ENCODE results near the gene AP3B1. TPM values are rescaled to one million over a fixed set of nuclear protein-coding genes. Genes with fewer than 3 reads are reported as not detected.

AP3B1 gene
- total RNA-seq, result 10 to 100 TPM; 53.4 to 74.0 TPM
- polyA plus RNA-seq (2013, experiment 1 of 2), result 47.8 TPM
- polyA plus RNA-seq (2013, experiment 2 of 2), result 42.0 TPM
- long read RNA-seq, experiment 1, partial matches to known transcripts, result 22 of 36 reads
- long read RNA-seq, experiment 1, other reads (novel, unspliced or antisense), result 14 of 36 reads
- long read RNA-seq, experiment 2, full-length matches to known transcripts, result 98 of 134 reads
- long read RNA-seq, experiment 2, partial matches to known transcripts, result 17 of 134 reads
- long read RNA-seq, experiment 2, other reads (novel, unspliced or antisense), result 19 of 134 reads
- long read RNA-seq, experiment 3, full-length matches to known transcripts, result 181 of 329 reads
- long read RNA-seq, experiment 3, partial matches to known transcripts, result 123 of 329 reads
- long read RNA-seq, experiment 3, other reads (novel, unspliced or antisense), result 25 of 329 reads
- long read RNA-seq, experiment 4, full-length matches to known transcripts, result 2 of 16 reads
- long read RNA-seq, experiment 4, partial matches to known transcripts, result 11 of 16 reads
- long read RNA-seq, experiment 4, other reads (novel, unspliced or antisense), result 3 of 16 reads

GRCh38 chr5:78294248-78295034, at the start of gene AP3B1:
AP3B1 (minus strand) TSS chr5:78294698; CDS start chr5:78294579, 119 bp downstream.
- Mint-ChIP-seq H3K4me3 (peak within 1 kb of the TSS; percentile 99), H3K27ac (peak within 1 kb of the TSS; percentile 99), H3K4me1 (peaks cover 12% of the 10 kb centered on the region), H3K36me3 (ENCODE audit: low read depth) (peaks cover 3% of the 10 kb centered on the region), H3K27me3 (ENCODE audit: insufficient read depth) (no peaks in the 10 kb centered on the region), H3K9me3 (no peaks in the 10 kb centered on the region)
- WGBS, 2 experiments (ENCODE audit: insufficient coverage in 1 of 2, insufficient read length in 1 of 2), result 0% methylated on average over 26 to 53 of the region's 53 CpGs
- Histone ChIP-seq H3K27me3 (ENCODE audit: control insufficient read depth, insufficient read depth, low read length, poor library complexity, severe bottlenecking) (no peaks in the 10 kb centered on the region), H3K9ac (ENCODE audit: extremely low read depth, low read length, poor library complexity, severe bottlenecking) (peak within 1 kb of the TSS; percentile 74), H3K9me3 (ENCODE audit: control insufficient read depth, low read length) (no peaks in the 10 kb centered on the region), H3K36me3 (ENCODE audit: control insufficient read depth, insufficient read depth, low read length) (no peaks in the 10 kb centered on the region), H3K4me1 (ENCODE audit: control insufficient read depth, insufficient read depth, low read length) (no peaks in the 10 kb centered on the region), H3K27ac (ENCODE audit: low read depth, low read length) (peak within 1 kb of the TSS; percentile 57), H3K4me3 (ENCODE audit: low read length) (peak within 1 kb of the TSS; percentile 93)
- TF ChIP-seq CTCF (conservative IDR thresholded peaks at IDR 0.05), result no peak
- DNase-seq, result peak; percentile 100

DNA sequence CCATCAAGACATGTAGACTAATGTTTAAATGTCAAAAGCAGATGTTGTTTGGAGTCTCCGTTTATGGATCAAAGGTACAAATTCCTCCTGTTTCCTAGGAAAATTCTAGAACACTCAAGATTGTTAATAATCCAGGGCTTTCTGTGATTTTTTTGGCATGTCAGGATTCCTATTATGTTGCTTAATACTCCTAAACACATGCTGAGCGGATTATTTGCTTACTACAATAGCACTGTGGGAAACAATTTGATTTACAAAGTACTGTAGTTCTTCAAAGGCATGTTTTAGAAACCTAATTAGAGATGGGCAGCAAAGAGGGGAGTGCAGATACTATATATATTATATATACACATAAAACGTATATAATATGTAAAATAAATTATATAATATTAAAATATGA, 46.9 kb upstream of the AP3B1 start:
- Histone ChIP-seq H3K4me1 (ENCODE audit: control insufficient read depth, insufficient read depth, low read length) (no peaks in the 10 kb centered on the region), H3K9ac (ENCODE audit: extremely low read depth, low read length, poor library complexity, severe bottlenecking) (no peak overlapping the region), H3K27ac (ENCODE audit: low read depth, low read length) (peak overlapping the region; percentile 64), H3K27me3 (ENCODE audit: control insufficient read depth, insufficient read depth, low read length, poor library complexity, severe bottlenecking) (no peaks in the 10 kb centered on the region), H3K4me3 (ENCODE audit: low read length) (no peak overlapping the region), H3K36me3 (ENCODE audit: control insufficient read depth, insufficient read depth, low read length) (no peaks in the 10 kb centered on the region), H3K9me3 (ENCODE audit: control insufficient read depth, low read length) (peaks cover 44% of the 10 kb centered on the region)
- Mint-ChIP-seq H3K27ac (no peak overlapping the region), H3K36me3 (ENCODE audit: low read depth) (peaks cover 2% of the 10 kb centered on the region), H3K9me3 (peaks cover 22% of the 10 kb centered on the region), H3K27me3 (ENCODE audit: insufficient read depth) (peaks cover 45% of the 10 kb centered on the region), H3K4me3 (no peak overlapping the region), H3K4me1 (peaks cover 6% of the 10 kb centered on the region)
- 33 to 47% methylated on average over 1 to 2 of the region's 3 CpGs for WGBS, 2 experiments (ENCODE audit: insufficient coverage in 1 of 2, insufficient read length in 1 of 2)
- DNase-seq, result no peak
- TF ChIP-seq CTCF (conservative IDR thresholded peaks at IDR 0.05), result no peak

DNA sequence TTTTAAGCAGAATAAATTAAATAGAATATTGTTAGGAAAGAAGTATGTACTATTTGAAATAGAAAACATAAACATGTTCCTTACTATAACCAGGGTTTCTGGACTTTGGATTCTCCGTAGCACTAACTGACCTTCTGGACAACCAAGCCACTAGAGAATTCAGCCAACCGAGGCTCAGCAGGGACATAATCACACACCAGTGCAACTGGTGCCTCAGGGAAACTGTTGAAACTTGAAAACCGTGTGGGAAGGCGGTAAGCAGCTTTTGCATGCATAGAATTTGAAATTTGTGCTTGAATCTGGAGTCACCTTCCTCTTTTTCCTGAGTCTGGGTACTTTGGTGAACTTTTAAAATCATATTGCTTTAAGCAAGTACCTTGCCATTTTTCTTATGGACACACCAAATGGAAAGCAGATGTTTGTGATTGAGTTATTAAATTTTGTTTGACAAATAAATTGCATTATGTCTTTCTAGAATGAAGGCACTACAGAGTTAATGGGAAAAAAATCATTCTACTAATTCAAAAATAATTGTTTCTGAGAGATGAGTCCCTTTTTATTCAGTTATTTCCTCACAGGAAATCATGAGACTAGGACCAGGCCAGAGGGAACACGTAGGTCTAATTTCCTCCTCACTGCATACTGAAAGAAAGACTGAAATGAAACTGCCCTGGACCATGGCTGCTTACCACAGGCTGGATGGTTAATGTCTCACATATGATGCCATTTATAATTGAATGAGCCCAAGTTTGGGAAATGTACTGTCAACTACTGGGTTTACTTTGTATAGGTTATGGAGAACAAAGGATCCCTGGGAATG, 45.3 kb upstream of the AP3B1 start:
- Histone ChIP-seq H3K36me3 (ENCODE audit: control insufficient read depth, insufficient read depth, low read length) (no peaks in the 10 kb centered on the region), H3K4me1 (ENCODE audit: control insufficient read depth, insufficient read depth, low read length) (no peaks in the 10 kb centered on the region), H3K4me3 (ENCODE audit: low read length) (no peak overlapping the region), H3K9me3 (ENCODE audit: control insufficient read depth, low read length) (peaks cover 46% of the 10 kb centered on the region), H3K27me3 (ENCODE audit: control insufficient read depth, insufficient read depth, low read length, poor library complexity, severe bottlenecking) (no peaks in the 10 kb centered on the region), H3K9ac (ENCODE audit: extremely low read depth, low read length, poor library complexity, severe bottlenecking) (no peak overlapping the region), H3K27ac (ENCODE audit: low read depth, low read length) (no peak overlapping the region)
- no peak overlapping the region for H3K27ac Mint-ChIP-seq
- TF ChIP-seq CTCF (conservative IDR thresholded peaks at IDR 0.05), result no peak
- H3K27me3 Mint-ChIP-seq (ENCODE audit: insufficient read depth), result peaks cover 43% of the 10 kb centered on the region
- 90 to 94% methylated on average over 2 to 5 of the region's 5 CpGs for WGBS, 2 experiments (ENCODE audit: insufficient coverage in 1 of 2, insufficient read length in 1 of 2)
- peaks cover 22% of the 10 kb centered on the region for H3K9me3 Mint-ChIP-seq
- peaks cover 2% of the 10 kb centered on the region for H3K36me3 Mint-ChIP-seq (ENCODE audit: low read depth)
- DNase-seq, result no peak
- no peak overlapping the region for H3K4me3 Mint-ChIP-seq
- H3K4me1 Mint-ChIP-seq, result peaks cover 6% of the 10 kb centered on the region
